ENCODE results near the gene MED19. TPM values are rescaled to one million over a fixed set of nuclear protein-coding genes. Genes with fewer than 3 reads are reported as not detected.

MED19 gene
- total RNA-seq (10 to 100 TPM in 1 of 2 experiments, 1 to 10 TPM in 1; 9.3 to 11.9 TPM), polyA plus RNA-seq (10 to 100 TPM; 12.8 to 17.4 (median 15.7) TPM), total RNA-seq (12.8 to 27.1 (median 20.9) reads per million in 6 experiments)

GRCh38 chr11:57711414-57712255 is at the start of gene MED19:
MED19 (minus strand) TSS chr11:57712215; CDS start chr11:57712179, 36 bp downstream.
- no peaks in the 10 kb centered on the region for H3K9me3 Mint-ChIP-seq
- H3K27ac Mint-ChIP-seq = peak within 1 kb of the TSS; percentile 92 to 99 (median 97)
- peak within 1 kb of the TSS; percentile 87 to 99 (median 96) for H3K4me3 Mint-ChIP-seq
- H3K36me3 Mint-ChIP-seq = peaks cover 0 to 15% (median 0%) of the 10 kb centered on the region in 3 donors
- DNase-seq (peak; percentile 60 to 88 (median 78)), ATAC-seq (peak; percentile 45 to 53)
- peaks cover 26 to 54% (median 51%) of the 10 kb centered on the region in 4 donors for H3K4me1 Mint-ChIP-seq
- POLR2A ChIA-PET = interaction anchor here (0.5 to 1.8 kb wide), 16 partner anchors 12 to 376 kb away, joined by 3 to 41 read pairs (median 4); partner anchors contain the start of genes SELENOH, SLC43A1, SSRP1 and UBE2L6
- H3K27me3 Mint-ChIP-seq = no peaks in the 10 kb centered on the region

DNA sequence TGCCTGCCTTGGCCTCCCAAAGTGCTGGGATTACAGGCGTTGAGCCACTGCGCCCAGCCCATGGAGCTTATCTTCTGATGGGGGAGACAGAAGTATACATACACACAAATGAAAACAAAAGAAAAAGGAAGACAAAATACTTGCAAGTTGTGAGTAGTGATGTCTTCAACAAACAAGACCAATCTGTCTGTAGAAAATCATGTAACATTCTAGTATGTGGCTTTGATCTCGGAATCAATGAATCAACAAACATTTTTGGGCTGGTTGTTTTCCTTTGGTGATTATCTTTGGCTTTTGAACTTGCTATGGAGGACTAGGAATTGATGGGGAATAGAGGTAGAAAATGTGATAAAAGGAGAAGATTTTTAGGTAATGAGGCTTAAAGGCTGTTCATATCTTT is 46.2 kb upstream of the MED19 start:
- ATAC-seq (no peak), DNase-seq (no peak)
- no peaks in the 10 kb centered on the region for H3K9me3 Mint-ChIP-seq
- POLR2A ChIA-PET = no interaction called here
- H3K36me3 Mint-ChIP-seq = no peaks in the 10 kb centered on the region
- no peaks in the 10 kb centered on the region for H3K27me3 Mint-ChIP-seq
- peaks cover 7 to 24% (median 15%) of the 10 kb centered on the region in 4 donors for H3K4me1 Mint-ChIP-seq
- H3K27ac Mint-ChIP-seq = peak overlapping the region in 2 of 10 donors; percentile 21 to 27
- no peak overlapping the region for H3K4me3 Mint-ChIP-seq

DNA sequence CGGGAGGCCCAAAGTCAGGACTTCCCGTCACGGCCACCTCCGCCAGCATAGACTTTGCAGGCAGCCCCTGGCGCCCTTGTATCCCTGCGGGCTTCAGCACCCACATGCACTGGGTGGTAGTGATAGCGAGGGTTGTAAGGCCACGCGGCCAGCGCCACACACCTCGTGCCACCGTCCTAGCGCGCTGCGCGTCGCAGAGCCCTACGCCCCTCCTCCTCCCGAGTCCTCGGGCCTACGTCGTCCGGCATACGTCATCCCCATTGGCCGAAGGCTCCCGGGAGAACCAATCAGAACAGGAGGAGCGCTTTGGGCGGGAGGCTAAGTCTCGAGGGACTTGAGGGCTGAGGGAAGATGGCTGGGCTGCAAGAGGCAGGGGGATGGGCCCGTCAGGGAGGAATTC is 40.9 kb upstream of the MED19 start:
- Mint-ChIP-seq H3K36me3 (peaks cover 0 to 13% (median 0%) of the 10 kb centered on the region in 3 donors), H3K4me1 (peaks cover 4 to 23% (median 15%) of the 10 kb centered on the region in 4 donors), H3K9me3 (no peaks in the 10 kb centered on the region), H3K27ac (peak overlapping the region in 2 of 10 donors; percentile 19 to 27), H3K27me3 (no peaks in the 10 kb centered on the region), H3K4me3 (no peak overlapping the region)
- ATAC-seq (no peak), DNase-seq (no peak)
- POLR2A ChIA-PET = interaction anchor here (0.5 to 1.7 kb wide), 3 partner anchors 11 to 48 kb away, joined by 3 to 6 read pairs (median 5); partner anchors contain the start of gene SELENOH

DNA sequence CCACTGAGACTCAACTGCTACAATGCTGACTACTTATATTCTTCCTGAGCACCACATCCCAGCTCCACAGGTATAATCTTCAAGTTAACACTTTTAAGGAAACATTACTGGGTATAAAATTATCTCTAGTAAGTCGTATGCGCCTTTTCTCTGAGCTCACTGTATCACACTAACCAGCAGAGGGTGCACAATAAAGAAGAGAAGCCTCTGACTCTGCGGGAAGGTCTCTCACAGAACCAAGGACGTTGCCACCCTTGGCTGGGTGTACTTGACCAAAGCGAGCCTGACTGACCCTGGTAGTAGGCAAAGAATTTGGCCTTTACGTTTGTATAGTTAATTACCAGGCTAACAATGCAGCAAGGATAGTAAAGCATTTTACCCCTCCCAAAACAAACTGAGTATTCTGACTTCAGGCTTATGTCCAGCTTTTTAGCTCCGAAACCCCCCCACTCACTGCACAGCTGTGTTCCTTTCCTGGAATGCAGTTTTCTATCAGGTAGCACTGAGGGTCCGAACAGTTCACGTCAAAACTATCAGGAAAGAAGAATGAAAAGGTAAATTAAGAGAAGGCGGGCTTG is 39.8 kb upstream of the MED19 start, which contains the start of gene BTBD18:
TSS of gene BTBD18 (minus strand) at position 144 of the 578 bp plus-strand sequence. CDS start 631 bp downstream, outside the sequence.
- Mint-ChIP-seq H3K27me3 (no peaks in the 10 kb centered on the region), H3K4me3 (no peak within 1 kb of the TSS), H3K4me1 (peaks cover 10 to 25% (median 21%) of the 10 kb centered on the region in 4 donors), H3K36me3 (peaks cover 0 to 21% (median 0%) of the 10 kb centered on the region in 3 donors), H3K9me3 (no peaks in the 10 kb centered on the region), H3K27ac (peak within 1 kb of the TSS; percentile 13 to 90 (median 60))
- peak in 1 of 2 donors; percentile 41 for ATAC-seq
- DNase-seq = no peak
- POLR2A ChIA-PET = interaction anchor here (1.5 to 1.7 kb wide), 2 partner anchors 10 to 49 kb away, joined by 5 to 6 read pairs; partner anchors contain the start of gene SELENOH

GRCh38 chr11:57751176-57751575 is 39.2 kb upstream of the MED19 start:
- no peak for ATAC-seq
- Mint-ChIP-seq H3K27me3 (no peaks in the 10 kb centered on the region), H3K9me3 (no peaks in the 10 kb centered on the region), H3K4me1 (peaks cover 13 to 31% (median 22%) of the 10 kb centered on the region in 4 donors), H3K27ac (peak overlapping the region in 5 of 10 donors; percentile 4 to 90 (median 61)), H3K36me3 (peaks cover 0 to 27% (median 0%) of the 10 kb centered on the region in 3 donors), H3K4me3 (no peak overlapping the region)
- no peak for DNase-seq
- POLR2A ChIA-PET = interaction anchor here (0.9 kb wide), 1 partner anchor 9 kb away, joined by 4 read pairs; the partner anchor contains the start of gene SELENOH

GRCh38 chr11:57746920-57747319 is 34.9 kb upstream of the MED19 start:
- POLR2A ChIA-PET = interaction anchor here (0.6 kb wide), 1 partner anchor 10 kb away, joined by 5 read pairs; no protein-coding TSS in a partner anchor
- Mint-ChIP-seq H3K9me3 (no peaks in the 10 kb centered on the region), H3K4me3 (no peak overlapping the region), H3K27me3 (no peaks in the 10 kb centered on the region), H3K4me1 (peaks cover 29 to 65% (median 49%) of the 10 kb centered on the region in 4 donors), H3K36me3 (peaks cover 6 to 65% (median 7%) of the 10 kb centered on the region in 3 donors), H3K27ac (peak overlapping the region; percentile 37 to 90 (median 84))
- DNase-seq (no peak), ATAC-seq (no peak)

DNA sequence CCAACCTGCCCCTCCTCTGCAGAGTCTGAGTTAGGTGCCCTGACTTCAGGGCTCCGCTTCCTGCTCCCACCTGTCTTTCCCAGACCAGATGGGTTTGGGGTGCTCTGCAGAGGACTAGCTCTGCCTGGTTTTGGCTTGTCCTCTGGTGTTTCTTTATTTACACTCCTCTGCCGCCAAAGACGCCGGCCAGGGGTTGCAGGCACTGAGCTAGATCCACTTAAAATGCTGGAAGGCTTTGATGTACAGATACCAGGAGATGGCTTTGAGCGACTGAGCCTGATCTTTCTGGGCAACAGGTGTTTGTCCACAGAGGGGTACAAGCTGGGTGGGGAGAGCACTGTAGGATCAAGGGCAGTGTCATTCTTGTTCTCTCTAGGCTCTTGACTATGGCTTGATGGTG is 33.2 kb upstream of the MED19 start:
- peaks cover 23 to 74% (median 55%) of the 10 kb centered on the region in 4 donors for H3K4me1 Mint-ChIP-seq
- H3K9me3 Mint-ChIP-seq = no peaks in the 10 kb centered on the region
- peaks cover 7 to 62% (median 8%) of the 10 kb centered on the region in 3 donors for H3K36me3 Mint-ChIP-seq
- no peaks in the 10 kb centered on the region for H3K27me3 Mint-ChIP-seq
- H3K4me3 Mint-ChIP-seq = peak overlapping the region in 2 of 10 donors; percentile 10 to 52
- POLR2A ChIA-PET = interaction anchor here (0.6 to 1.2 kb wide), 4 partner anchors 22 to 104 kb away, joined by 3 to 5 read pairs (median 3); no protein-coding TSS in a partner anchor
- DNase-seq = no peak
- H3K27ac Mint-ChIP-seq = peak overlapping the region; percentile 15 to 87 (median 80)
- ATAC-seq = no peak

GRCh38 chr11:57744357-57744756 is 32.3 kb upstream of the MED19 start:
- ATAC-seq (no peak), DNase-seq (no peak)
- Mint-ChIP-seq H3K27me3 (no peaks in the 10 kb centered on the region), H3K4me3 (peak overlapping the region in 8 of 10 donors; percentile 26 to 67 (median 50)), H3K9me3 (no peaks in the 10 kb centered on the region), H3K4me1 (peaks cover 23 to 74% (median 55%) of the 10 kb centered on the region in 4 donors), H3K27ac (peak overlapping the region in 8 of 10 donors; percentile 66 to 88 (median 82)), H3K36me3 (peaks cover 7 to 66% (median 8%) of the 10 kb centered on the region in 3 donors)
- POLR2A ChIA-PET = interaction anchor here (1.1 to 1.2 kb wide), 2 partner anchors 23 to 103 kb away, joined by 3 read pairs; no protein-coding TSS in a partner anchor

- peak overlapping the region; percentile 92 to 100 (median 99) for H3K4me3 Mint-ChIP-seq
- DNase-seq = no peak
- POLR2A ChIA-PET = interaction anchor here (0.9 to 3.4 kb wide), 28 partner anchors 9 to 1873 kb away, joined by 3 to 41 read pairs (median 4); partner anchors contain the start of genes BTBD18, CLP1, CTNND1 and LPXN
- H3K9me3 Mint-ChIP-seq = no peaks in the 10 kb centered on the region
- peak overlapping the region; percentile 95 to 99 (median 98) for H3K27ac Mint-ChIP-seq
- H3K36me3 Mint-ChIP-seq = peaks cover 8 to 77% (median 11%) of the 10 kb centered on the region in 3 donors
- no peaks in the 10 kb centered on the region for H3K27me3 Mint-ChIP-seq
- H3K4me1 Mint-ChIP-seq = peaks cover 17 to 56% (median 50%) of the 10 kb centered on the region in 4 donors
- ATAC-seq = no peak
Observed at GRCh38 chr11:57742087-57742452, 30.1 kb upstream of the MED19 start.

DNA sequence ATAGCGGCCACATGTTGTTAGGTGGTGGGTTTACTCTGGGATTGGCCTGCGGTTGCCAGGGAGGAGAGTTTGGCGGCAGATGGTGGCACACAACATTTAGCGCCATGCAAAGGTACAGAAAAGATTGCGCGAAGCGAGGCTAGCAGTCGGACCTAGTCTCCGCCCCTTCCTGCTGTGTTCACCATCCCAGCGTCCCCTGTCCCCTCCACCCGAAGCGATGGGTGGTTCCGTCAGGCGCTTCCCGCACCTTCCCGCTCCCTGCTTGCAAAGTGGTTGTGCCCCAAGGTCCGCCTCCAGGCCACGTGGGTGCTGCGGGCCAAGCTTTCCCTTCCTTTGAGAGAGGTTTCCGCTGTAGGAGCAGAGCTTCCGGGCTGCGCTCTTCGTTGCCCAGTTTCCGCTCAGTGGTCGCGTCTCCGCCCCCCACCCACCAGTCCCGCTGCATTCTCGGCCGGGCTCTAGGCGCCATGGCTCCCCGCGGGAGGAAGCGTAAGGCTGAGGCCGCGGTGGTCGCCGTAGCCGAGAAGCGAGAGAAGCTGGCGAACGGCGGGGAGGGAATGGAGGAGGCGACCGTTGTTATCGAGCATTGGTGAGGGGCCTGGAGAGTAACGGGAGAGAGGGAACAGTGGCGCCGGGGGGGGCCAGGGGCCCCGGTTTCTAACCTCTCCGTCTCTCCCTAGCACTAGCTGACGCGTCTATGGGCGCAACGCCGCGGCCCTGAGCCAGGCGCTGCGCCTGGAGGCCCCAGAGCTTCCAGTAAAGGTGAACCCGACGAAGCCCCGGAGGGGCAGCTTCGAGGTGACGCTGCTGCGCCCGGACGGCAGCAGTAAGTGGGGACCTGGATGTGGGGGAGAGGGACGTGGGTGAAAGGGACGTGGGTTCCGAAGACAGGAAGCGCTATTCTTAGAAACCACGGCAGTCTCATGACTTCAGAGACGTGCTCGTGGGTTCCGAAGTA is 29.4 kb upstream of the MED19 start, which contains the start of gene SELENOH:
TSS of gene SELENOH (plus strand) at position 360 of the 955 bp plus-strand sequence. CDS start at position 465, 105 bp downstream.
- Mint-ChIP-seq H3K4me1 (peaks cover 16 to 49% (median 45%) of the 10 kb centered on the region in 4 donors), H3K4me3 (peak within 1 kb of the TSS; percentile 92 to 100 (median 99))
- POLR2A ChIA-PET = interaction anchor here (0.7 to 3.4 kb wide), 30 partner anchors 9 to 1874 kb away, joined by 3 to 41 read pairs (median 4); partner anchors contain the start of genes BTBD18, CLP1, CTNND1 and LPXN

More for the DNA sequence above, 29.4 kb upstream of the MED19 start, which contains the start of gene SELENOH:
- DNase-seq (peak; percentile 74 to 94 (median 90)), ATAC-seq (peak; percentile 83)
- H3K9me3 Mint-ChIP-seq = no peaks in the 10 kb centered on the region
- H3K27ac Mint-ChIP-seq = peak within 1 kb of the TSS; percentile 95 to 99 (median 98)
- H3K36me3 Mint-ChIP-seq = peaks cover 8 to 73% (median 11%) of the 10 kb centered on the region in 3 donors
- H3K27me3 Mint-ChIP-seq = no peaks in the 10 kb centered on the region
